GM18870 (cell line): Measurements from ENCODE around the gene JCHAIN.
"Not testable (repeated sequence)": the region's sequence is repeated elsewhere in the genome, so short reads cannot be mapped to it uniquely, and the experiment has no call there.

Source experiments
- ATAC-seq: cut with Tn5 transposase; IDR thresholded peaks from one replicate; pipeline ENCODE4 v1.9.1; 2021; ENCODE audit warnings: moderate library complexity; ENCODE audit not compliant: unreplicated experiment

The JCHAIN gene

GRCh38 chr4:70691661-70692060 is 25.4 kb upstream of the JCHAIN start:
- ATAC-seq = no peak

GRCh38 chr4:70688795-70689231 is 22.5 kb upstream of the JCHAIN start:
- ATAC-seq = no peak

GRCh38 chr4:70687821-70688794 is 21.8 kb upstream of the JCHAIN start, which contains the start of gene UTP3:
UTP3 (plus strand) TSS chr4:70688532; CDS start chr4:70688678, 146 bp downstream.
- peak; percentile 94 for ATAC-seq

GRCh38 chr4:70687392-70687791 is 21.1 kb upstream of the JCHAIN start:
- ATAC-seq = no peak

GRCh38 chr4:70682142-70682541 is 15.8 kb upstream of the JCHAIN start:
- ATAC-seq = not testable (repeated sequence)

GRCh38 chr4:70681704-70682103 is 15.4 kb upstream of the JCHAIN start:
- peak; percentile 50 for ATAC-seq

- ATAC-seq = no peak
These were observed 14.6 kb upstream of the JCHAIN start for GRCh38 chr4:70680934-70681333.

GRCh38 chr4:70678383-70678999 is 12.2 kb upstream of the JCHAIN start:
- peak; percentile 75 for ATAC-seq

GRCh38 chr4:70676554-70677090 is 10.3 kb upstream of the JCHAIN start:
- ATAC-seq = no peak

- ATAC-seq = no peak
These were observed 8.4 kb upstream of the JCHAIN start for GRCh38 chr4:70674731-70675130.

- no peak for ATAC-seq
These were observed 7.9 kb upstream of the JCHAIN start for GRCh38 chr4:70674191-70674590.

- no peak for ATAC-seq
These were observed 4.8 kb upstream of the JCHAIN start for GRCh38 chr4:70671091-70671490.

- ATAC-seq = no peak
These were observed 4.2 kb upstream of the JCHAIN start for GRCh38 chr4:70670332-70671014.

- ATAC-seq = no peak
These were observed 1.6 kb upstream of the JCHAIN start for GRCh38 chr4:70667740-70668535.

GRCh38 chr4:70661309-70661922 is 4.9 kb downstream of the JCHAIN start:
- ATAC-seq = peak; percentile 73

GRCh38 chr4:70660106-70660505 is 6.2 kb downstream of the JCHAIN start:
- no peak for ATAC-seq

GRCh38 chr4:70658418-70658817 is 7.9 kb downstream of the JCHAIN start:
- no peak for ATAC-seq

GRCh38 chr4:70657326-70657725 is 9.0 kb downstream of the JCHAIN start:
- no peak for ATAC-seq

- ATAC-seq = no peak
These were observed 11.7 kb downstream of the JCHAIN start for GRCh38 chr4:70654605-70655011.
